ENCODE results near the gene GRM1.

DNA sequence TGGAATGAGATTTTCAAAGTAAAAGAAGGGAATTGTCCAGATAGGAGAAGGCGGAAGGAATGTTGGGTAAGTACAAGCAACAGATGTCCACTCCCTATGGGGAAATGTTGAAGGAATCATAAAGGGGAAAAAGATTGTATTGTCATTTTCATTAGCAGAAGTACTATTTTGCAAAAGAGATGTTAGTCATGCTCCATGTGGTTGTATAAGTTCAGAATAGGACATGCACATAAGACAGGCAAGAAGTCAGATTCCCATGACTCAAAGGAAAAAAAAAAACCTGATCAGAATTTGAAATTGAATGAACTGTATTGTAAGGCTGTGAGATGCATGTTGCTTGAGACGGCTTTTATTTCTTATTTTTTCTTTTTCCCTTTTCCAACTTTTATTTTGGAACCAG is 36.8 kb downstream of the GRM1 start:
- TF ChIP-seq, protein P1, sequence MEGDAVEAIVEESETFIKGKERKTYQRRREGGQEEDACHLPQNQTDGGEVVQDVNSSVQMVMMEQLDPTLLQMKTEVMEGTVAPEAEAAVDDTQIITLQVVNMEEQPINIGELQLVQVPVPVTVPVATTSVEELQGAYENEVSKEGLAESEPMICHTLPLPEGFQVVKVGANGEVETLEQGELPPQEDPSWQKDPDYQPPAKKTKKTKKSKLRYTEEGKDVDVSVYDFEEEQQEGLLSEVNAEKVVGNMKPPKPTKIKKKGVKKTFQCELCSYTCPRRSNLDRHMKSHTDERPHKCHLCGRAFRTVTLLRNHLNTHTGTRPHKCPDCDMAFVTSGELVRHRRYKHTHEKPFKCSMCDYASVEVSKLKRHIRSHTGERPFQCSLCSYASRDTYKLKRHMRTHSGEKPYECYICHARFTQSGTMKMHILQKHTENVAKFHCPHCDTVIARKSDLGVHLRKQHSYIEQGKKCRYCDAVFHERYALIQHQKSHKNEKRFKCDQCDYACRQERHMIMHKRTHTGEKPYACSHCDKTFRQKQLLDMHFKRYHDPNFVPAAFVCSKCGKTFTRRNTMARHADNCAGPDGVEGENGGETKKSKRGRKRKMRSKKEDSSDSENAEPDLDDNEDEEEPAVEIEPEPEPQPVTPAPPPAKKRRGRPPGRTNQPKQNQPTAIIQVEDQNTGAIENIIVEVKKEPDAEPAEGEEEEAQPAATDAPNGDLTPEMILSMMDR (IDR thresholded peaks at IDR 0.05) = no peak
- no peak for TF ChIP-seq EP300 (IDR thresholded peaks at IDR 0.05)
- no peak for TF ChIP-seq POLR2A (IDR thresholded peaks at IDR 0.05; ENCODE audit: low read depth)
